HG03097 (cell line): ENCODE results near the gene GSTP1.
A peak's percentile ranks its signal among the peaks of the same experiment; 100 is the strongest.
"Not testable (repeated sequence)": the region's sequence is repeated elsewhere in the genome, so short reads cannot be mapped to it uniquely, and the experiment has no call there.

Experiments
- ATAC-seq: cut with Tn5 transposase; IDR thresholded peaks from one replicate; pipeline ENCODE4 v1.9.1; 2021; ENCODE audit not compliant: unreplicated experiment, low FRiP score

Gene GSTP1

GRCh38 chr11:67562963-67563704 is 20.5 kb upstream of the GSTP1 start:
- no peak for ATAC-seq

GRCh38 chr11:67563705-67564114 is 19.9 kb upstream of the GSTP1 start:
- ATAC-seq = not testable (repeated sequence)

- ATAC-seq = no peak
These were observed 19.4 kb upstream of the GSTP1 start for GRCh38 chr11:67564230-67564629.

- no peak for ATAC-seq
These were observed 12.2 kb upstream of the GSTP1 start for GRCh38 chr11:67571443-67571842.

- no peak for ATAC-seq
These were observed 11.3 kb upstream of the GSTP1 start for GRCh38 chr11:67572305-67572704.

- ATAC-seq = no peak
These were observed 10.7 kb upstream of the GSTP1 start for GRCh38 chr11:67572747-67573419.

- no peak for ATAC-seq
These were observed 8.7 kb upstream of the GSTP1 start for GRCh38 chr11:67574938-67575337.

- ATAC-seq = no peak
These were observed 6.7 kb upstream of the GSTP1 start for GRCh38 chr11:67576735-67577475.

- ATAC-seq = no peak
These were observed 5.7 kb upstream of the GSTP1 start for GRCh38 chr11:67577951-67578350.

- no peak for ATAC-seq
These were observed 2.1 kb upstream of the GSTP1 start for GRCh38 chr11:67581469-67581868.

GRCh38 chr11:67582011-67582410 is 1.6 kb upstream of the GSTP1 start:
- ATAC-seq = no peak

GRCh38 chr11:67584205-67584880 is 731 bp downstream of the GSTP1 start:
- no peak for ATAC-seq

- ATAC-seq = no peak
These were observed 1.6 kb downstream of the GSTP1 start for GRCh38 chr11:67584881-67585873.

- ATAC-seq = no peak
These were observed 2.3 kb downstream of the GSTP1 start for GRCh38 chr11:67585911-67586310.

- ATAC-seq = no peak
These were observed 3.1 kb downstream of the GSTP1 start for GRCh38 chr11:67586568-67587250.

- peak; percentile 24 for ATAC-seq
These were observed 4.5 kb downstream of the GSTP1 start for GRCh38 chr11:67588136-67588503.

GRCh38 chr11:67588899-67589415 is 5.3 kb downstream of the GSTP1 start:
- ATAC-seq = not testable (repeated sequence)

- ATAC-seq = no peak
These were observed 9.4 kb downstream of the GSTP1 start for GRCh38 chr11:67592880-67593564.

- ATAC-seq = no peak
These were observed 9.9 kb downstream of the GSTP1 start for GRCh38 chr11:67593565-67593905.
